Measurements from ENCODE around the gene COL10A1. TPM values are rescaled to one million over a fixed set of nuclear protein-coding genes. Genes with fewer than 3 reads are reported as not detected.

COL10A1 gene
- total RNA-seq, 1 donor from 2014 or later, result 0.10 TPM

DNA sequence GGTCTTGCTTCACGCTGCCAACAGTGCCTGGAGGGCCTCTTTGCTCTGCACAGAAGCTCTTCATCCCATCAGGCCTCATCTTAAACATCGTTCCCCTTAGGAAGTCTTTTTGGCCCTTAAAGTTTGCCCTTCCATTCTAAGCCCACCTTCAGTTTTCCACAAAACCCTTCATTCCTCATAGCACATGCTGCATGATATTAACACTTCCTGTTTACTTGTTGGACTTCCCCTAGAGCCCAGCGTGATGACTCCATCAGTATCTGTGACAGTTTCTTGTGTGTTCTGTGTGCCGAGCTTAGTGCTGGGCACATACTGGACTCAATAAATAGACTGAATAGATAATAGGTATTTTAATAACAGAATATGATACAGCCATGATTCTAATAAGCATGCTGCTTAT lies 23.1 kb downstream of the COL10A1 start:
- Mint-ChIP-seq H3K27ac (ENCODE audit: unreplicated experiment) (no peak overlapping the region), H3K4me1 (ENCODE audit: low read depth) (peaks cover 40% of the 10 kb centered on the region), H3K4me3 (ENCODE audit: unreplicated experiment) (no peak overlapping the region), H3K36me3 (ENCODE audit: low read depth) (peaks cover 3% of the 10 kb centered on the region), H3K27me3 (ENCODE audit: low read depth) (no peaks in the 10 kb centered on the region), H3K9me3 (ENCODE audit: low read depth) (no peaks in the 10 kb centered on the region)
- TF ChIP-seq, protein P1, sequence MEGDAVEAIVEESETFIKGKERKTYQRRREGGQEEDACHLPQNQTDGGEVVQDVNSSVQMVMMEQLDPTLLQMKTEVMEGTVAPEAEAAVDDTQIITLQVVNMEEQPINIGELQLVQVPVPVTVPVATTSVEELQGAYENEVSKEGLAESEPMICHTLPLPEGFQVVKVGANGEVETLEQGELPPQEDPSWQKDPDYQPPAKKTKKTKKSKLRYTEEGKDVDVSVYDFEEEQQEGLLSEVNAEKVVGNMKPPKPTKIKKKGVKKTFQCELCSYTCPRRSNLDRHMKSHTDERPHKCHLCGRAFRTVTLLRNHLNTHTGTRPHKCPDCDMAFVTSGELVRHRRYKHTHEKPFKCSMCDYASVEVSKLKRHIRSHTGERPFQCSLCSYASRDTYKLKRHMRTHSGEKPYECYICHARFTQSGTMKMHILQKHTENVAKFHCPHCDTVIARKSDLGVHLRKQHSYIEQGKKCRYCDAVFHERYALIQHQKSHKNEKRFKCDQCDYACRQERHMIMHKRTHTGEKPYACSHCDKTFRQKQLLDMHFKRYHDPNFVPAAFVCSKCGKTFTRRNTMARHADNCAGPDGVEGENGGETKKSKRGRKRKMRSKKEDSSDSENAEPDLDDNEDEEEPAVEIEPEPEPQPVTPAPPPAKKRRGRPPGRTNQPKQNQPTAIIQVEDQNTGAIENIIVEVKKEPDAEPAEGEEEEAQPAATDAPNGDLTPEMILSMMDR (IDR thresholded peaks at IDR 0.05), result no peak
- DNase-seq (ENCODE audit: low spot score), result no peak

DNA sequence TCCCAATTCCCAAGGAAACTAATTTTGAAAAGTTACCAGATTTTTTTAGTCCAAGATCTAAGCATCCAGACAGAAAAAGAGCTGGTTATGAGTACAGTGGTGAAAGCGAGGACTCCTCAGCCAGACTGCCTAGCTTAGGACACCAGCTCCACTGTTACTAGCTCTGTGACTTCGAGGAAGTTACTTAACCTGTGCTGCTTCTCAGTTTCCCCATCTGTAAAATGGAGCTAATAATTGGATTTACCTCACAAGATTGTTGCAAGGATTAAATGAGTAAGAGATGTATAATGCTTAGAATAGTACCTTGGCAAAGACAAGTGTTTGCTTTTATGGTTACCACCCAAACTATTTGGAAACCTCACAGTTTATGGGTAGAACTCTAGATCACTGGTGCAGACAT lies 24.1 kb downstream of the COL10A1 start:
- Mint-ChIP-seq H3K9me3 (ENCODE audit: low read depth) (no peaks in the 10 kb centered on the region), H3K27me3 (ENCODE audit: low read depth) (no peaks in the 10 kb centered on the region), H3K4me1 (ENCODE audit: low read depth) (peaks cover 38% of the 10 kb centered on the region), H3K36me3 (ENCODE audit: low read depth) (peaks cover 2% of the 10 kb centered on the region), H3K4me3 (ENCODE audit: unreplicated experiment) (peak overlapping the region; percentile 80), H3K27ac (ENCODE audit: unreplicated experiment) (peak overlapping the region; percentile 71)
- TF ChIP-seq, protein P1 (IDR thresholded peaks at IDR 0.05), result no peak
- DNase-seq (ENCODE audit: low spot score), result no peak

DNA sequence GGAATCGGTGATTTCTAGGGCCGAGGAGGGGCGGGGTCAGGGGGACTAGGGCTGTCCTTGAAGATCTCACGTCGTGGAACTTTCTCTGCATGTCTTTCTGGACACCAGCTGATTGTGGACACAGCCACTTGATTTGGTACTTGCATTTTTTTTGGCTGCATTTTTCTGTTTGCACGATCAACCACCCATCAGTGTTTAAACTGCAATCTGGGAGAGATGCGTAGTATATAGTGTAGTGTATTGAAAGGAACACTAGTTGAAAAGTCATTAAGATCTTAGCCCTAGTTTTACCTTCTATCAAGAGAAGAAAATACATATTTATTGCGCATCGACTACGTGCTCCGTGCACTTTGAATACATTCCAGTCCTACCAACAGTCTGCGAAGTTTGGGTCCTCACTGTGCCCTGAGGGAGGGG lies 24.6 kb downstream of the COL10A1 start:
- TF ChIP-seq, protein P1 (IDR thresholded peaks at IDR 0.05), result no peak

DNA sequence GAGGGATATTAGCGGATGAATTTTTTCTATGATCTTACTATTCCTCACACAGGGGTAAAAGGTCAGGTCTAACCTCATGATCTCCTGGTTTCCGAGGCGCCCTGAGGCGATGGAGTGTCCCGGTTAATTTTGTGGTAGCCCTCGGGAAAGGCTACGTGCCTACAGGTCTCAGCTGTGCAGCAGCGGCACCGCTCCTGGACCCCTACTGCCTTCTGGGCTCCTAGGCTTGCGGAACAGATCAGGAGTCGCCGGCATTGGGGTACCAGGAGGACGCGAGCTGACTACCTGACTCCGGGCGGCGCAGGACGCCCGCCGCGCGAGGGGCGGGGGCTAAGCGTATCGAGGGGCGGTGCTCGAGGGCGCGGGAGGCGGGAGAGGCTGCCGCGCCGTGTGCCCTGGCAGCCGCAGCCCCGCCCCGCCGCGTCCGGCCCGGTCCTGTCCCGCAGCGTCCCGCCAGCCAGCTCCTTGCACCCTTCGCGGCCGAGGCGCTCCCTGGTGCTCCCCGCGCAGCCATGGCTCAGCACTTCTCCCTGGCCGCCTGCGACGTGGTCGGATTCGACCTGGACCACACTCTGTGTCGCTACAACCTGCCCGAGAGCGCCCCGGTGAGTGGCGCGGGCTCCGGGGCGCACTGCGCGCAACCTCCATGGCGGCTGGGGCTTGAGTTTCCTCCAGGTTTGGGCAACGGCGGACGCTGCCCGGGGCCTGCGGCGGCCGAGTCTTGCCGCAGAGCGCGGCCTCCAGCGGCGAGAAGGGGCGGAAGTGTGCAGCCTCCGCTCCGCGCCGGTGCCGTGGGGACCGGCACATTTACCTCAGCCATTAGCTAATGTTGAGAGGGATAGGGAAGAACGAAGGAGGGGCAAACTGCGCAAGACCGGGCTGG lies 25.3 kb downstream of the COL10A1 start, which contains the start of gene NT5DC1:
NT5DC1 (plus strand) TSS at position 435 of the 883 bp plus-strand sequence; CDS start at position 513, 78 bp downstream.
- TF ChIP-seq, protein P1 (IDR thresholded peaks at IDR 0.05), result peak; percentile 70
- H3K36me3 Mint-ChIP-seq (ENCODE audit: low read depth), result peaks cover 2% of the 10 kb centered on the region
- no peaks in the 10 kb centered on the region for H3K27me3 Mint-ChIP-seq (ENCODE audit: low read depth)
- H3K4me3 Mint-ChIP-seq (ENCODE audit: unreplicated experiment), result peak within 1 kb of the TSS; percentile 80
- H3K4me1 Mint-ChIP-seq (ENCODE audit: low read depth), result peaks cover 27% of the 10 kb centered on the region
- peaks cover 6% of the 10 kb centered on the region for H3K9me3 Mint-ChIP-seq (ENCODE audit: low read depth)
- H3K27ac Mint-ChIP-seq (ENCODE audit: unreplicated experiment), result peak within 1 kb of the TSS; percentile 71
- DNase-seq (ENCODE audit: low spot score), result no peak

More for the DNA sequence above, 24.6 kb downstream of the COL10A1 start:
- no peaks in the 10 kb centered on the region for H3K27me3 Mint-ChIP-seq (ENCODE audit: low read depth)
- peaks cover 2% of the 10 kb centered on the region for H3K36me3 Mint-ChIP-seq (ENCODE audit: low read depth)
- no peak for DNase-seq (ENCODE audit: low spot score)
- peak overlapping the region; percentile 80 for H3K4me3 Mint-ChIP-seq (ENCODE audit: unreplicated experiment)
- H3K27ac Mint-ChIP-seq (ENCODE audit: unreplicated experiment), result peak overlapping the region; percentile 71
- H3K4me1 Mint-ChIP-seq (ENCODE audit: low read depth), result peaks cover 33% of the 10 kb centered on the region
- no peaks in the 10 kb centered on the region for H3K9me3 Mint-ChIP-seq (ENCODE audit: low read depth)

DNA sequence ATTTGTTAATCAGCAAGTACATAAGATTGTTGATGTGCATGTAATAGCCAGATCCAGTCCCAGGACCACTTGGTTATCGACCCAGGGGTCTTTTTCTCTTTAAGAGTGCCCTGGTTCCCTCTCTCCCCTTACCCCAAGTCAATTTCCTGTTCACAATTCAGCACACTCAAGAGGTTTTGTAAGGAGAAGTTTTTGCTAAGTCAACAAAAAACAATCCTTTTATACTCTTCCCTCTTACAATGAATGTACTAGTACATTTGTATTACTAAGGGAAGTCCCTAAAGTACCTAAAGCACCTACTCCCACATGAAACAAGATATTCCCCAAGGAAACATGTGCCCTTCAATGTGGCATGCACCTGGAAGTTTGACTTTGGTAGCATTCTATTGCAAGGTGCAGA lies 26.9 kb downstream of the COL10A1 start:
- H3K36me3 Mint-ChIP-seq (ENCODE audit: low read depth), result peaks cover 2% of the 10 kb centered on the region
- TF ChIP-seq, protein P1 (IDR thresholded peaks at IDR 0.05), result no peak
- H3K9me3 Mint-ChIP-seq (ENCODE audit: low read depth), result peaks cover 9% of the 10 kb centered on the region
- H3K27me3 Mint-ChIP-seq (ENCODE audit: low read depth), result no peaks in the 10 kb centered on the region
- no peak overlapping the region for H3K27ac Mint-ChIP-seq (ENCODE audit: unreplicated experiment)
- no peak for DNase-seq (ENCODE audit: low spot score)
- H3K4me3 Mint-ChIP-seq (ENCODE audit: unreplicated experiment), result no peak overlapping the region
- H3K4me1 Mint-ChIP-seq (ENCODE audit: low read depth), result peaks cover 20% of the 10 kb centered on the region
